Amygdala (tissue), 56 donors: ENCODE data around the gene EIF4E.
"Not testable (repeated sequence)": the region's sequence is repeated elsewhere in the genome, so short reads cannot be mapped to it uniquely, and the experiment has no call there.

ENCODE experiments used
- DNase-seq, 56 donors: peaks; one replicate each; lab custom pipeline; 2025; lab: John Stamatoyannopoulos, UW

Gene EIF4E

DNA sequence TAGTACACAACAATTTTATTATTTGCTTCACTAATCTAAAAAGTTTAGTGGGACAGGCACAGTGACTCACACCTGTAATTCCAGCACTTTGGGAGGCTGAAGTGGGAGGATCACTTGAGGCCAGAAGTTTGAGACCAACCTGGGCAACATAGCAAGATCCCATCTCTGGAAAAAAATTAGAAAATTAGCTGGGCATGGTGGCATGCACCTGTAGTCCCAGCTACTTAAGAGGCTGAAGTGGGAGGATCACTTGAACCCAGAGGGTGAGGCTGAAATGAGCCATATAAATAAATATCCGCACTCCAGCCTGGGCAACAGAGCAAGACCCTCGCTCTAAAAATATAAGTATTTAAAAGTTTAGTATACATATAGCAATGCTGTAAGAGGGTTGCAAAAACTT lies 42.6 kb downstream of the EIF4E start:
- DNase-seq = not testable (repeated sequence)

DNA sequence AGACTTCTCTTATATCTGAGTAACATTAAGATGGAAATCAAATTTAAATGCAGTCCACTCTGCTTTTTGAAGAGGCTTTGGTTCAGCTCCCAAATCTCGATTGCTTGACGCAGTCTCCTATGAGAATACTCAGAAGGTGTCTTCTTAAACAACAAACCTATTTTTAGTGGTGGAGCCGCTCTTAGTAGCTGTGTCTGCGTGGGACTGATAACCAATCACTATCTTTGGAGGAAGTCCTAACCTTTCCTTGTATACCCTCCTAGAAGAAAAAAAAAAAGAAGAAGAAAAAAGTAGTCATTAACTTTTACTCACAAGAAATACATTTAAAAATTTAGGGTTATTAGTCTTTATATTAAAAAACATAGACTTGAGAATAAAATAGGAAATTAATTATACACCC lies 48.0 kb downstream of the EIF4E start:
- DNase-seq = not testable (repeated sequence)

DNA sequence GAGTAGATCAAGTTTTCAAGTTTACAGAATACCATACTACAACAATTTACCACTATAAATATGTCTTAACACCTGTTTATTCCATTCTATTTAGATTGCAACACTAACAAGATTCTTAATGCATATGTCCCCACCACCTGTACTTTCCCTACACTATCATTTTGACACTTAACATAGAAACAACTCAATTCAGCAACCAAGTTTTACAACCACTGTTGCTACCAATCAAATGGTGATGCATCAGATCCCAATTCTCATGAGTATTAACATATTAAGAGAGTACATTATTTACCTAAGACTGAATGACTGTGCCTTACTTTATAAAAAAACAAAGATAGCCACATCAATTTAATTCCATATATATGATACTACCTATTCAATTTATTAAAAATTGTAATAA lies 49.4 kb downstream of the EIF4E start:
- DNase-seq = no peak

DNA sequence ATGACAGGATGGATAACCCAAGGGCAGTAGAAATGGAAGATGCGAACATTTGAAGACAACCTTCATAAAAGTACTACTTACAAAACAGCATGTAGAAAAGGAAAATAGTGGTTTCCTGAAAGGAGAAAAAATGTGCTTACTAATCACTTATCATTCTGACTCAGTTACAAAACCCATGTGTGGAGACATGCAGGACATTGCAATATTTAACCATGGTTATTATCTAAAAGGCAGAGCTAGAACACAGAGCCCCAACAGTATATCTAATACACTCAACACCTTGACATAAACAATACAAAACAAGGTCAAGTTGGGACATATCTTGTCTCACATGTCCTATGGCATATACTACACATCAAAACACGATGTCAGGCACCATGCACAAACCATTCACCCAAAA lies 55.9 kb downstream of the EIF4E start:
- DNase-seq = no peak

DNA sequence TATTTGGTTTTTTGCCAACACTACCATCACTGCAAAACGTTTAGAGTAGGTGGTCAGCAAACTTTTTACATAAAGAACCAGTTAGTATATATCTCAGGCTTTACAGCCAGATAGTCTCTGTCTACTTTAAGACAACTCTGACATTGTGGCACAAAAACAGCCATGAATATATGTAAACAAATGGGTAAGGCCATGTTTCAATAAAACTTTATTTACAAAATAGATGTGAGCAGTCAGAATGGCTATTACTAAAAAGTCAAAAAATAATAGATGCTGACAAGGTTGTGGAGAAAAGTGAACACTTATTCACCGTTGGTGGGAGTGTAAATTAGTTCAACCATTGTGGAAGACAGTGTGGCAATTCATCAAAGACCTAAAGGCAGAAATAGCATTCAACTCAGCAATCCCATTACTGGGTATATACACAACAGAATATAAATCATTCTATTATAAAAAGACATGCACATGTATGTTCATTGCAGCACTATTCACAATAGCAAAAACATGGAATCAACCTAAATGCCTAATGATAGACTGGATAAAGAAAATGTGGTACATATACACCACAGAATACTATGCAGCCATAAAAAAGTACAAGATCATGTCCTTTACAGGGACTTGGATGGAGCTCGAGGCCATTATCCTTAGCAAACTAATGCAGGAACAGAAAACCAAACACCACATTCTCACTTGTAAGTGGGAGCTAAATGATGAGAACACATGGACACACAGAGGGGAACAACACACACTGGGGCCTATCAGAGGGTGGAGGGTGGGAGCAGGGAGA lies 56.6 kb downstream of the EIF4E start:
- DNase-seq = not testable (repeated sequence)

DNA sequence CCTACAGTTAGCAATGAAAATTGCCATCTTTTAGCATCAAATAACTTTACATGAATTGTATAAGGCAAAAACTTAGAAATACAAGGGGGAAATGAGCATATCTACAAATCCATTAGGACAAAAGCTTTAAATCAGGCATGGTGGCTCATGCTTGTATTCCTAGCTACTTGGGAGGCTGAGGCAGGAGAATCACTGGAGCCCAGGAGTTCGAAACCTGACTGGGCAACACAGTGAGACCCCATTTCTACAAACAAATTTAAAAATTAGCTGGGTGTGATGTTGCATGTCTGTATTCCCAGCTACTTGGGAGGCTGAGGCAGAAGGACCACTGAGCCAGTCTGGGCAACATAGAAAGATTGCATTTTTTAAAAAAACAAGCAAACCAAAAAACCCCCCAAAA lies 61.3 kb downstream of the EIF4E start:
- DNase-seq = no peak

DNA sequence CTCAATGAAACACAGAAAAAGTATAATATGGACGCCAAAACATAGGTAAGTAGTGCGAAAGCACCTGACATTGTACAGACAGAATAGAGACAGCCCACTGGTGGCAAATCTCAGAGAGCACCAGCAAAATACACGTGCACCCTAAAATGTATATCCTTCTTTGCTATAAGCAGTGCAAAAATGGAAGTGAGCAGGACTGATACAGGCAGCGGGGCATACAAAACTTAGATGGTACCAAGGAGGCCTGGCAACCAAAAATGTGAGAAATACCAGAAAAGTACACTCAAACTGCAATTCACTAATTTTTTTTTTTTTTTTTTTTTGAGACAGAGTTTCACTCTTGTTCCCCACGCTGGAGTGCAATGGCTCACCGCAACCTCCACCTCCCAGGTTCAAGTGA lies 63.9 kb downstream of the EIF4E start:
- DNase-seq = no peak

DNA sequence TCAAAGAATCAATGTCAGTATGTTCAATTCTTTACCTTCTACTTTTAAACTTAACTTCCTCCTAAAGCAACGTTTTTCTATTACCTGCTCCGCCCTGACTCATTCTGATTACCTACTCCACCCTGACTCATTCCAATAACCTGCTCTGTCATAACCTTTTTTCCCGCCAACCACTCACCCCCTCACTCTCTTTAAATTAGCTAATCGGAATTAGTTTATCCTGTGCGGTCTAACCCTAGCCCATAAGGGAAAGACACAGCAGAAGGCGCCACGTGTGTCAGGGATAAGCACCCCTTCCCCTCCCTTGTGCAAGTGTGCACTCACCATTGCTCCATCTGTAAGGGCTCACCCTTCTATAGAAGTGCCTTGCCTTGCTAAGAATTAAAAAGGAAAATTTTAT lies 64.4 kb downstream of the EIF4E start:
- no peak for DNase-seq

DNA sequence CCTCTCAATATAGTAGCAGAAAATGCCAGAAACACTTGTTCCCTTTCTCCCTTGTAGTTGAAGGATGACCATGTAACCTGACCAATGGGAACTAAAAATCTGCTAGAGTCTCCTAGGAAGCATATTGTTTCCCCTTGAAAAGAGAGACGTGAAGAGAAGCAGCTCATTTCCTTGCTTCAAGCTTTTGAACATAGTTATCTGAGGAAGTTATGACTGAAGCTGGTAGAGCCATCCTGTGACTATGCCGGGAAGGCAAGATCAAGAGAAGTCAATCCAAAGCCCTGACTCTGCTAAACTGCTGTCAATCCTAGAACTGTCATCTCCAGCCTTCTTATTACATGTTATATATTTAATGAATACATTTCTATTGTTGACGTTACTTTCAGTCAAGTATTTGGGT lies 66.6 kb downstream of the EIF4E start:
- DNase-seq = no peak

DNA sequence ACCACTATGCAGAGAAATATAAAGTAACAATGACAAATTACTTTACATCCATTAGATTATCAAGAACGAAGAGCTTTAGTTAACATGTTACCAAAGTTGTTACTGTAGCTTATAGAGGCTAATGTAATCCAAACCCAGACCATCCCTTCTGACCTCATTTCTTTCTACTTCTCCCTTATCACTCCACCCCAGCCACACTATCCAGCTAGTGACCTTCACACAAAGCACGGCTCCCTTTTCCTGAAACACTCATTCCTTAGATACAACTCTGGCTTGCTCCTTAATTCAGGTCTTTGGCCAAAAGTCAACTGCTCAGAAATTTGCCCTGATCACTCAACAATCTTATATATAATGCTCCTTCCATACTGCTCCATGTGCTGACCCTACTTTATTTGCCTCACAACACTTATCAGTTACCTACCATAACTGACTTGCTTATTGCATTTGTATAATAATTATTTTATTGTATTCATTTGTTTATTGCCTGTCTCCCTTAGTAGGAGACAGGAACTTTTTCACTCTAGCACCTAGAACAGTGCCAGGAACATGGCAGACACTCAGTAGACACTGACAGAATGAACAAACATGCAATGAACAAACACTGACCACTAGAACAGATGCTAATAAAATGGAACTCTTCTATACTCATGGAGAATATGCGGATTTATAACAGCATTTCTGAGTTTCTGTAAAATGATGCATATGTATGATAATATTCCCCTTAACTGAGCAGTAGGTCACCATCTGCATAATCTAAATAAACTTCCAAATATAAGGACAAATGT lies 67.6 kb downstream of the EIF4E start:
- DNase-seq = no peak

DNA sequence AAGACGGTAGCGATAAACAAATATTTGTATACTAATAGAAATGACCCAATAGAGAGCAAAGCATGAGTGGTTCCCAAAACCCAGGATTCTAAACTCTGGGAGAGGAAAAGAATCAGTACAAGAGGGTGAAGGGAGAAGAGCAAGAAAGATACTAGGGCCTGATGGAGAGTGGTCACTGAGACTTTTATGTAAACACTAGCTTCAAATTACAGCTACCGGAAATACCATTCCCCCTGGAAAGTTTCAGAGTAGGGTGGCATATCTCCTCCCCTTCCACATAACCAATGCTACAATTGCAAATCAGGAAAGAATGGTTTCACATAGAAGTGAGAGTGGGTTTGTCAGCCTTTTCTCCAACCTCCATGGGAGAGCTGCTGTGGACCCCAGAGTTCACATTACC lies 77.1 kb downstream of the EIF4E start:
- no peak for DNase-seq

DNA sequence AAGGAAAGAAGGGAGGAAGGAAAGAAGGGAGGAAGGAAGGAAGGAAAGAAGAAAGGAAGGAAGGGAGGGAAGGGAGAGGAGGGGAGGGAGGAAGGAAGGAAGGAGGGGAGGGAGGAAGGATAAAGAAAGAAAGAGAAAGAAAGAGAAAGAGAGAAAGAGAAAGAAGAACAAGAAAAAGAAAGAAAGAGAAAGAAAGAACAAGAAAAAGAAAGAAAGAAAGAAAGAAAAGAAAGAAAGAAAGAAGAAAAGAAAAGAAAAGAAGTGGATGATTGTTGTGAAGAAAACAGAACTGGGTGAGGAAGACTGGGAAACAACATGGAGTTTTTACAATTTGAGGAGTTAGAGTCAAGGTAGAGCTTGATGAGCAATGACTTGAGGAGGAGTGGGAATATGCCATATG lies 78.0 kb downstream of the EIF4E start:
- DNase-seq = no peak

DNA sequence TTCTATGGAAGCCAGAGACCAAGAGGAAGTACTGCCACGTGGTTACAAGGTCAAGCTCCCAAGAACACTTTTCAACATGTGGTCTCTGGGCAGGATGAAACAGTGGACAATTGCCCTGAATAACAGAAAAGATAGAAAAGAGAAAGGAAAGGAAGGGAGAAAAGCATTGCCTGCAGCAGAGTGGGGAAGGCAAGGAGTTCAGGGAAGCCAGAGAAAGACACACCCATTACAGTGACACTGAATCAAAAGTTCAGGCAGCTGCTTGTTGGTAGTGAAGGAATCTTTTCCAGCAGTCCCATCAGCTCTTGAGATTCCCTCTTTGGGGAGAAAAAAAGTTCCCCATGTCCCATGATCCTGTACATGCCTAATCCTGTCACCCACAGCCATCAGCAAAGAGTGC lies 80.5 kb downstream of the EIF4E start:
- no peak for DNase-seq

DNA sequence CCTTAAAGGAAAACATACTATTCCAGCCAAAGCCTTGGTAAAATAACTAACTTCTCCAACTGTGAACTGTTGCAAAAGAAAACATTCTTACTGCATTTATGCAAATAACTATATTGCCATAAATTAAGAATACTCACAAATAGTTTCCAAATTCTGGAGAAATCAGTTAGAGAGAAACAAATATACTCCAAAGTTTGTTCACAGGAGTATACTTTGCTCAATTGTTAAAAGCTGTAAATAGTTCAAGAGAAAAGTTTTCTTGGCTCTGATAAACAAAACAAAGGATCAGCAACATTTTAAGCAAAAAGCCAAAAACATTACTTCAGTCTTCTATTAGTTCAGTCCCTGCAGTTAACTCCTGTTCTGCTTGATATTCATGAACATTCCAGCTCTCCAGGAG lies 83.0 kb downstream of the EIF4E start:
- no peak for DNase-seq

DNA sequence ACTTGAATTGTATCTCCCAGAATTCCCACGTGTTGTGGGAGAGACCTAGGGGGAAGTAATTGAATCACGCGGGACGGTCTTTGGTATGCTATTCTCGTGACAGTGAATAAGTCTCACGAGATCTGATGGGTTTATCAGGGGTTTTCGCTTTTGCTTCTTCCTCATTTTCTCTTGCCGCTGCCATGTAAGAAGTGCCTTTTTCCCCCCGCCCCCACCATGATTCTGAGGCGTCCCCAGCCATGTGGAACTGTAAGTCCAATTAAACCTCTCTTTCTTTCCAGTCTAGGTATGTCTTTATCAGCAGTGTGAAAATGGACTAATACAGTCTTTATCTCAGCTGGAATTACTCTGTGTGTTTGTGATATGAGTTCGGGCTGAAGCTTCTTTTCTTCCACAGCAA lies 86.0 kb downstream of the EIF4E start:
- DNase-seq = not testable (repeated sequence)

DNA sequence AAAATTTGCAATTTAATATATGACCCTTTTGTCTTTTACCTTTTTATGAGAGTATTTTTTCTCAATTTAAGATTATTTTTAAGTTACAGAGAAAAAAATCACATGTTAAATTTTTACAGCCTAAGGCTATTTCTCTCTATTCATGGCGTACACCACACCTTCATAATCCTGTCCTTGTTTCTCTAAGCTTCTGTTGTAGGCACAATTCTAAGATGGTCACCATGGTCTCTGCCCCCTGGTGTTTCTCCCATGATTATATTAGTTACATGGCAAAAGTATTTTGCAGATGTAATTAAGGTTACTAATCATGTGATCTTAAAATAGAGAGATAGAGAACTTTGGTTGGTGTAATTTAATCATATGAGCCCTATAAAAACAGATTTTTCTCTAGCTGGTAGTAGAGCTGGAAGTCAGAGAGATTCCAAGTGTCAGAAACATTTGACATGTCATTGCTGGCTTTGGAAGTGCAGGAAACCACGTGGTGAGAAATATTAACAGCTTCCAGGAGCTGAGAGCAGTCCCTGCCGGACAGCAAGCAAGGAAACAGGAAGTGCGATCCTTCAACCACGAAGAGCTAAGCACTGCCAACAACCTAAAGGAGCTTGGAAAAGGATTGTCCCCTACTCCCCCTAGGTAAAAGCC lies 89.8 kb downstream of the EIF4E start:
- DNase-seq = no peak

DNA sequence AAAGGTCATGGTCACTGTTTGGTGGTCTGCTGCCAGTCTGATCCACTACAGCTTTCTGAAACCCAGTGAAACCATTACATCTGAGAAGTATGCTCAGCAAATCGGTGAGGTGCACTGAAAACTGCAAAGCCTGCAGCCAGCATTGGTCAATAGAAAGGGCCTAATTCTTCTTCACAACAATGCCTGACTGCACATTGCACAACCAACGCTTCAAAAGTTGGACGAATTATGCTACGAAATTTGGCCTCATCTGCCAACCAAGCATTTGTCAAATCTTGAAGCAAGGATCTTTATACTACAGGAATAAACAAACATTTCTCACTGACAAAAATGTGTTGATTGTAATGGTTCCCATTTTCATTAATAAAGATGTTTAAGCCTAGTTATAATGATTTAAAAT lies 90.4 kb downstream of the EIF4E start:
- DNase-seq = peak in 2 of 56 donors; percentile 0 to 12

DNA sequence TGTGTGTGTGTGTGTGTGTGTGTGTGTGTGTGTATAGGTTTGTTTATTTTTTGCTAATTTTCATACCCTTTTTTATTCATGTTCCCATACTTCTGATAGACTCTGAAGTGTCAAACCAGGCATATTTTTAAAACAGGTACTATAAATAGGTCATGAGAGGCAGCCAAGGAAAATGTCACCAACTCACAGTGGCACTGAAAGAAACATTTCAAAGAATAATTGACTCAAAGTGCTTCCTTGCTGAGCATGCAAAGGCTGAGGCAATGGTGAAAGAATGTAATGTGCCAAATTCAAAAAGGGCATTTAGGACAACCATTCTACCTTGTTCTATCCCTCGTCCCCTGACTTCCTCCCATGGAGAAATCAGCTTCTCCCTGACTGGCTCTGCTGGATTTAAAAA lies 95.5 kb downstream of the EIF4E start:
- no peak for DNase-seq

DNA sequence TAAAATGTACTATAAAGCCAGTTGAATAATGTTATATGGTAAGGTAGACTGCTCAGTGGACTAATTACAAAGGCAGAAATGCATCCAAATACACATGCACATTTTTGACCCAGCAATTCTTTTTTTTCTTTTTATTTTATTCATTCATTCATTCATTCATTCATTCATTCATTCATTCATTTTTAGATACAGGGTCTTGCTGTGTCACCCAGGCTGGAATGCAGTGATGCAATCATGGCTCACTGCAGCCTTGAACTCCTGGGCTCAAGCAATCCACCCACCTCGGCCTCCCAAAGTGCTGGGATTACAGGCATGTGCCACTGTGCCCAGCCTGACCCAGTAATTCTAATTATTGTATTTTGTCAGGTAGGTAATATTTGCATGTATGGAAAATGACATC lies 97.9 kb downstream of the EIF4E start:
- not testable (repeated sequence) for DNase-seq
